HL-60 (cell line): ENCODE data around the gene REEP5.

Experiments used
- DNase-seq, 2 experiments: peaks; one replicate each; pipeline ENCODE4 v3.0.0-alpha.2; 2010 to 2020; ENCODE audit warnings: low read depth in 1 of 2, low spot score in 1 of 2
- H3K27ac ChIP-seq: fragments of 250-450 bp; sonication (Bioruptor Pico); replicated peaks from 2 replicates; pipeline ENCODE4 v1.5.1; 2020; ENCODE audit warnings: mild to moderate bottlenecking, moderate library complexity
- H3K27me3 ChIP-seq: fragments of 250-450 bp; sonication (Bioruptor Pico); 2 replicates; pipeline ENCODE4 v1.5.1; 2021; ENCODE audit warnings: mild to moderate bottlenecking, moderate library complexity; ENCODE audit not compliant: insufficient read depth, poor library complexity, severe bottlenecking
- H3K4me3 ChIP-seq: replicated peaks from 2 replicates; pipeline ENCODE4 v1.5.1; 2011; ENCODE audit warnings: mild to moderate bottlenecking, control low read depth, low read length; ENCODE audit not compliant: insufficient read depth
- CTCF ChIP-seq: IDR thresholded peaks from one replicate; pipeline ENCODE4 v1.5.1; 2011; ENCODE audit warnings: low read length, control low read depth, inconsistent platforms; ENCODE audit not compliant: insufficient read depth
- GABPA ChIP-seq: IDR thresholded peaks from 2 replicates; pipeline ENCODE4 v1.6.1; 2012; ENCODE audit warnings: low read depth
- POLR2AphosphoS5 ChIP-seq: IDR thresholded peaks from 2 replicates; pipeline ENCODE4 v1.6.1; 2012; ENCODE audit warnings: low read depth
- REST ChIP-seq: IDR thresholded peaks from 2 replicates; pipeline ENCODE4 v1.6.1; 2012; ENCODE audit warnings: low read depth; ENCODE audit not compliant: insufficient replicate concordance
- SPI1 ChIP-seq: IDR thresholded peaks from 2 replicates; pipeline ENCODE4 v1.6.1; 2012; ENCODE audit warnings: low read depth, mild to moderate bottlenecking, borderline replicate concordance

The REEP5 gene

GRCh38 chr5:112867411-112867810 is 54.6 kb downstream of the REEP5 start:
- no peak for DNase-seq
- no peak overlapping the region for H3K4me3 ChIP-seq
- no peak overlapping the region for H3K27ac ChIP-seq
- no peaks in the 10 kb centered on the region for H3K27me3 ChIP-seq
- TF ChIP-seq CTCF, result no peak
- TF ChIP-seq GABPA, result no peak
- TF ChIP-seq SPI1, result no peak
- TF ChIP-seq REST, result no peak
- no peak for TF ChIP-seq POLR2AphosphoS5

- Histone ChIP-seq H3K4me3 (no peak overlapping the region), H3K27ac (no peak overlapping the region), H3K27me3 (no peaks in the 10 kb centered on the region)
- TF ChIP-seq REST, result no peak
- TF ChIP-seq GABPA, result no peak
- no peak for TF ChIP-seq SPI1
- TF ChIP-seq CTCF, result no peak
- TF ChIP-seq POLR2AphosphoS5, result no peak
- no peak for DNase-seq
Observed at GRCh38 chr5:112866739-112867138, 55.3 kb downstream of the REEP5 start.

- Histone ChIP-seq H3K27me3 (no peaks in the 10 kb centered on the region), H3K27ac (no peak overlapping the region), H3K4me3 (no peak overlapping the region)
- TF ChIP-seq SPI1 (no peak), REST (no peak), POLR2AphosphoS5 (no peak), CTCF (no peak), GABPA (no peak)
- DNase-seq, result no peak
Observed at GRCh38 chr5:112865128-112865527, 56.9 kb downstream of the REEP5 start.
